H9 (cell line): Measurements from ENCODE around the gene CDIPT. TPM values are rescaled to one million over a fixed set of nuclear protein-coding genes. Genes with fewer than 3 reads are reported as not detected.

Source experiments
- DNase-seq: peaks from one replicate; pipeline ENCODE4 v3.0.0-alpha.2; 2017
- H2AFZ ChIP-seq: one replicate; pipeline ENCODE4 v1.6.1; 2013; ENCODE audit warnings: mild to moderate bottlenecking, low read length, control low read depth, moderate library complexity
- H2AK5ac ChIP-seq: 2 replicates; pipeline ENCODE4 v1.6.1; 2013; ENCODE audit warnings: low read length, control low read depth, mixed read lengths; ENCODE audit not compliant: insufficient read length
- H2BK120ac ChIP-seq: one replicate; pipeline ENCODE4 v1.6.1; 2013; ENCODE audit warnings: low read depth, mild to moderate bottlenecking, low read length, control low read depth, inconsistent platforms; ENCODE audit not compliant: poor library complexity, severe bottlenecking
- H2BK12ac ChIP-seq: 2 replicates; pipeline ENCODE4 v1.6.1; 2013; ENCODE audit warnings: low read length, control low read depth, mixed read lengths, low read depth; ENCODE audit not compliant: insufficient read length
- H2BK15ac ChIP-seq: 2 replicates; pipeline ENCODE4 v1.6.1; 2013; ENCODE audit warnings: low read depth, low read length, control low read depth
- H2BK20ac ChIP-seq: one replicate; pipeline ENCODE4 v1.6.1; 2013; ENCODE audit warnings: low read depth, mild to moderate bottlenecking, low read length, control low read depth, inconsistent platforms; ENCODE audit not compliant: poor library complexity, severe bottlenecking
- H2BK5ac ChIP-seq: 2 replicates; pipeline ENCODE4 v1.6.1; 2013; ENCODE audit warnings: low read length, control low read depth, mixed read lengths; ENCODE audit not compliant: insufficient read length
- H3K14ac ChIP-seq: 2 replicates; pipeline ENCODE4 v1.6.1; 2013; ENCODE audit warnings: low read length, control low read depth; ENCODE audit not compliant: insufficient read depth
- H3K18ac ChIP-seq: 2 replicates; pipeline ENCODE4 v1.6.1; 2013; ENCODE audit warnings: low read depth, mild to moderate bottlenecking, mixed read lengths, low read length, control low read depth; ENCODE audit not compliant: insufficient read length
- H3K23ac ChIP-seq: 2 replicates; pipeline ENCODE4 v1.6.1; 2013; ENCODE audit warnings: low read length, control low read depth, mixed read lengths, low read depth; ENCODE audit not compliant: insufficient read length
- H3K23me2 ChIP-seq: 2 replicates; pipeline ENCODE4 v1.6.1; 2013; ENCODE audit warnings: low read depth, mild to moderate bottlenecking, mixed read lengths, low read length, control low read depth; ENCODE audit not compliant: insufficient read length, poor library complexity, severe bottlenecking
- H3K27ac ChIP-seq: 2 replicates; pipeline ENCODE4 v1.5.1; 2013; ENCODE audit warnings: low read length, control low read depth, mixed read lengths, low read depth; ENCODE audit not compliant: insufficient read length
- H3K27me3 ChIP-seq: 2 replicates; pipeline ENCODE4 v1.6.1; 2013; ENCODE audit warnings: low read length, control low read depth, inconsistent platforms; ENCODE audit not compliant: insufficient read depth
- H3K4ac ChIP-seq: 2 replicates; pipeline ENCODE4 v1.6.1; 2013; ENCODE audit warnings: low read depth, mild to moderate bottlenecking, control low read depth, inconsistent platforms, low read length, moderate library complexity
- H3K4me1 ChIP-seq: 2 replicates; pipeline ENCODE4 v1.6.1; 2013; ENCODE audit warnings: low read length, control low read depth, inconsistent platforms; ENCODE audit not compliant: insufficient read depth
- H3K4me2 ChIP-seq: 2 replicates; pipeline ENCODE4 v1.6.1; 2013; ENCODE audit warnings: low read length, control low read depth, mixed read lengths; ENCODE audit not compliant: insufficient read length, insufficient read depth
- H3K56ac ChIP-seq: 2 replicates; pipeline ENCODE4 v1.6.1; 2013; ENCODE audit warnings: low read depth, mild to moderate bottlenecking, mixed read lengths, low read length, control low read depth; ENCODE audit not compliant: insufficient read length
- H3K79me1 ChIP-seq: 2 replicates; pipeline ENCODE4 v1.6.1; 2013; ENCODE audit warnings: low read depth, mild to moderate bottlenecking, moderate library complexity, low read length, control low read depth, inconsistent platforms; ENCODE audit not compliant: insufficient read depth, poor library complexity, severe bottlenecking
- H3K79me2 ChIP-seq: 2 replicates; pipeline ENCODE4 v1.6.1; 2013; ENCODE audit warnings: low read length, control low read depth, inconsistent platforms; ENCODE audit not compliant: insufficient read depth
- H3K9ac ChIP-seq: 2 replicates; pipeline ENCODE4 v1.6.1; 2013; ENCODE audit warnings: low read length, control low read depth, mixed read lengths; ENCODE audit not compliant: insufficient read length; ENCODE audit errors: extremely low read depth
- H3K9me3 ChIP-seq: one replicate; pipeline ENCODE4 v1.6.1; 2013; ENCODE audit warnings: low read depth, low read length, inconsistent platforms; ENCODE audit not compliant: control insufficient read depth
- H3T11ph ChIP-seq: one replicate; pipeline ENCODE4 v1.6.1; 2013; ENCODE audit warnings: mild to moderate bottlenecking, low read length, control low read depth, inconsistent platforms
- H4K20me1 ChIP-seq: one replicate; pipeline ENCODE4 v1.6.1; 2013; ENCODE audit not compliant: control insufficient read depth, insufficient read length, insufficient read depth
- H4K5ac ChIP-seq: 2 replicates; pipeline ENCODE4 v1.6.1; 2013; ENCODE audit warnings: low read depth, mild to moderate bottlenecking, mixed read lengths, low read length, control low read depth; ENCODE audit not compliant: insufficient read length
- H4K8ac ChIP-seq: replicated peaks from 2 replicates; pipeline ENCODE4 v1.6.1; 2013; ENCODE audit warnings: low read length, control low read depth, mixed read lengths, low read depth; ENCODE audit not compliant: insufficient read length
- H4K91ac ChIP-seq: 2 replicates; pipeline ENCODE4 v1.6.1; 2013; ENCODE audit warnings: low read depth, mild to moderate bottlenecking, moderate library complexity, mixed read lengths, low read length, control low read depth; ENCODE audit not compliant: insufficient read length
- H3K27ac Mint-ChIP-seq, 3 experiments: 2 replicates in 2 of 3; 3 replicates in 1 of 3; pipeline ENCODE4 v1.8.0; 2020 to 2021; ENCODE audit warnings: mixed read lengths in 3 of 3, mild to moderate bottlenecking in 1 of 3, moderate library complexity in 1 of 3
- H3K27me3 Mint-ChIP-seq: 2 replicates; pipeline ENCODE4 v1.8.0; 2021; ENCODE audit warnings: low read depth, mild to moderate bottlenecking, moderate library complexity, mixed read lengths
- H3K36me3 Mint-ChIP-seq, 3 experiments: 2 replicates in 2 of 3; 3 replicates in 1 of 3; pipeline ENCODE4 v1.8.0; 2020 to 2021; ENCODE audit warnings: low read depth in 3 of 3, mixed read lengths in 3 of 3; ENCODE audit not compliant: insufficient read depth in 1 of 3
- H3K4me1 Mint-ChIP-seq, 2 experiments: 2 replicates each; pipeline ENCODE4 v1.8.0; 2020; ENCODE audit warnings: mixed read lengths in 2 of 2
- H3K4me3 Mint-ChIP-seq, 2 experiments: 2 replicates in 1 of 2; 3 replicates in 1 of 2; pipeline ENCODE4 v1.8.0; 2020 to 2021; ENCODE audit warnings: mild to moderate bottlenecking in 2 of 2, mixed read lengths in 2 of 2, moderate library complexity in 1 of 2
- H3K9me3 Mint-ChIP-seq, 2 experiments: 2 replicates in 1 of 2; 3 replicates in 1 of 2; pipeline ENCODE4 v1.8.0; 2020; ENCODE audit warnings: mild to moderate bottlenecking in 2 of 2, mixed read lengths in 2 of 2, moderate library complexity in 1 of 2
- WGBS: extraction: QIAGEN DNeasy Blood & Tissue Kit; methylation state at CpG from one replicate; pipeline ENCODE4 v1.1.7; 2013; ENCODE audit warnings: missing lambda C conversion rate, low lambda C conversion rate, mixed read lengths; ENCODE audit not compliant: insufficient read length; ENCODE audit errors: extremely low coverage; 5-methylcytosine and 5-hydroxymethylcytosine counted together
- total RNA-seq: library from RNA; stranded (reverse); gene quantifications from 2 replicates; pipeline ENCODE4 v1.2.1, GENCODE V29; 2021
- TF ChIP-seq, protein P1 (sequence below): fragments of 200-600 bp; sonication (generic); conservative IDR thresholded peaks from 3 replicates; pipeline ENCODE4 v1.8.0; 2021; ENCODE audit warnings: antibody characterized with exemption, mild to moderate bottlenecking

Gene CDIPT
- total RNA-seq, 1 experiment from 2014 or later: 70.6 TPM

DNA sequence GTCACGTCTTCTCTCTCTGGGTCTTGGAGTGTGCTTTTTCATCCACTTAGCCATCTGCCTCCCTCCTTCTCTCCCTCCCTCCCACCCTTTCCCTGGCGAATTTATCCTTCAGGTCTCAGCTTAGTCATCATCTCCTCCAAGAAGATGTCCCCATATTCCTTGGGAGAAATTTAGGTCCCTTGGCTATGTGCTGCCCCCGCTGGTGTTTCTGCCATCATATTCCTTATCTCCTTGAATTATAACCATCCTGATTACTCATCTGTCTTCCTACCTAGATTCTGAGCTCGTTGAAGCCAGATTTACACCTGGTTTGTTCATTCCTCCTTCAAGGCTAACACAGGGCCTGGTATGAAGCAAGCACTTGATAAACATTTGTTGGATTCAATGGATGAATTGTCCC, 31.3 kb upstream of the CDIPT start:
- DNase-seq: no peak
- TF ChIP-seq, protein P1, sequence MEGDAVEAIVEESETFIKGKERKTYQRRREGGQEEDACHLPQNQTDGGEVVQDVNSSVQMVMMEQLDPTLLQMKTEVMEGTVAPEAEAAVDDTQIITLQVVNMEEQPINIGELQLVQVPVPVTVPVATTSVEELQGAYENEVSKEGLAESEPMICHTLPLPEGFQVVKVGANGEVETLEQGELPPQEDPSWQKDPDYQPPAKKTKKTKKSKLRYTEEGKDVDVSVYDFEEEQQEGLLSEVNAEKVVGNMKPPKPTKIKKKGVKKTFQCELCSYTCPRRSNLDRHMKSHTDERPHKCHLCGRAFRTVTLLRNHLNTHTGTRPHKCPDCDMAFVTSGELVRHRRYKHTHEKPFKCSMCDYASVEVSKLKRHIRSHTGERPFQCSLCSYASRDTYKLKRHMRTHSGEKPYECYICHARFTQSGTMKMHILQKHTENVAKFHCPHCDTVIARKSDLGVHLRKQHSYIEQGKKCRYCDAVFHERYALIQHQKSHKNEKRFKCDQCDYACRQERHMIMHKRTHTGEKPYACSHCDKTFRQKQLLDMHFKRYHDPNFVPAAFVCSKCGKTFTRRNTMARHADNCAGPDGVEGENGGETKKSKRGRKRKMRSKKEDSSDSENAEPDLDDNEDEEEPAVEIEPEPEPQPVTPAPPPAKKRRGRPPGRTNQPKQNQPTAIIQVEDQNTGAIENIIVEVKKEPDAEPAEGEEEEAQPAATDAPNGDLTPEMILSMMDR: no peak
- H3K23me2 ChIP-seq: peaks cover 9% of the 10 kb centered on the region
- H2BK120ac ChIP-seq: no peak overlapping the region
- H2BK5ac ChIP-seq: no peak overlapping the region
- H3K4ac ChIP-seq: no peak overlapping the region
- H2AK5ac ChIP-seq: no peak overlapping the region
- H3K56ac ChIP-seq: no peak overlapping the region
- peaks cover 19 to 20% of the 10 kb centered on the region in 2 experiments for H3K4me1 Mint-ChIP-seq
- no peak overlapping the region for H2AFZ ChIP-seq
- H3K4me1 ChIP-seq: no peaks in the 10 kb centered on the region; the same call in 1 of the 2 replicates
- H4K5ac ChIP-seq: no peak overlapping the region
- H3K9me3 ChIP-seq: no peaks in the 10 kb centered on the region
- no peak overlapping the region for H3K27ac Mint-ChIP-seq
- no CpG with 5 or more reads among the region's 4 CpGs for WGBS
- no peak overlapping the region for H2BK15ac ChIP-seq
- no peaks in the 10 kb centered on the region for H3K27me3 ChIP-seq
- H4K8ac ChIP-seq: no peak overlapping the region
- no peak overlapping the region for H3T11ph ChIP-seq
- no peak overlapping the region for H3K14ac ChIP-seq
- peaks cover 9 to 34% (median 23%) of the 10 kb centered on the region in 3 experiments; a peak in 6 of 7 replicates for H3K36me3 Mint-ChIP-seq
- no peak overlapping the region for H4K91ac ChIP-seq
- no peak overlapping the region for H2BK20ac ChIP-seq
- H3K27ac ChIP-seq: no peak overlapping the region
- no peaks in the 10 kb centered on the region for H4K20me1 ChIP-seq
- no peak overlapping the region for H3K4me3 Mint-ChIP-seq
- H3K27me3 Mint-ChIP-seq: no peaks in the 10 kb centered on the region
- H3K18ac ChIP-seq: no peak overlapping the region
- no peaks in the 10 kb centered on the region; a peak in 1 of 5 replicates for H3K9me3 Mint-ChIP-seq
- no peaks in the 10 kb centered on the region for H3K79me1 ChIP-seq
- H3K23ac ChIP-seq: no peak overlapping the region
- H3K9ac ChIP-seq: no peak overlapping the region
- no peak overlapping the region for H3K4me2 ChIP-seq
- no peaks in the 10 kb centered on the region for H3K79me2 ChIP-seq
- H2BK12ac ChIP-seq: no peak overlapping the region
